B cell (primary cell): ENCODE data around the gene SNX22. TPM values are rescaled to one million over a fixed set of nuclear protein-coding genes. Genes with fewer than 3 reads are reported as not detected.

Experiments used
- ATAC-seq: fragments of 200-7000 bp; cut with Tn5 transposase; one replicate; pipeline ENCODE4 v1.10.0; 2021; ENCODE audit warnings: low read depth, mild to moderate bottlenecking, moderate number of reproducible peaks, moderate library complexity
- CTCF ChIA-PET: fragments of 350-600 bp; sonication (Branson Sonifier 250); formaldehyde crosslinking; loops from one replicate; lab custom pipeline; 2021; ENCODE audit warnings: antibody characterized with exemption, inconsistent platforms; lab: Charles Lee
- POLR2A ChIA-PET: fragments of 350-600 bp; sonication (Branson Sonifier 250); formaldehyde crosslinking; loops from one replicate; lab custom pipeline; 2021; ENCODE audit warnings: antibody characterized with exemption; lab: Charles Lee
- DNase-seq: peaks from one replicate; pipeline ENCODE4 v3.0.0; 2013
- H2AFZ ChIP-seq: 2 replicates; pipeline ENCODE4 v1.6.1; 2012; ENCODE audit warnings: mild to moderate bottlenecking, low read depth, low read length; ENCODE audit not compliant: insufficient read depth, poor library complexity, severe bottlenecking
- H3K27ac ChIP-seq, 2 donors: 1 replicate in 1 of 2; 2 replicates in 1 of 2; pipeline ENCODE4 v1.5.1; 2012 to 2013; ENCODE audit warnings: low read length in 2 of 2, mild to moderate bottlenecking in 2 of 2, moderate library complexity in 1 of 2
- H3K27me3 ChIP-seq, 4 experiments: fragments of 200-600 bp in 1 of 4; sonication (generic) in 1 of 4; replicated peaks in 1 of 4; 1 replicate in 2 of 4; 2 replicates in 2 of 4; pipeline versions ENCODE4 v1.6.1 to v1.7.0; 2013 to 2016; ENCODE audit warnings: low read length in 3 of 4, mild to moderate bottlenecking in 2 of 4, mixed read lengths in 1 of 4, moderate library complexity in 1 of 4; ENCODE audit not compliant: insufficient read depth in 4 of 4, control insufficient read depth in 3 of 4; ENCODE audit errors: control extremely low read depth in 1 of 4
- H3K36me3 ChIP-seq, 2 experiments: replicated peaks in 1 of 2; 1 replicate in 1 of 2; 2 replicates in 1 of 2; pipeline versions ENCODE4 v1.6.1 to v1.7.1; 2013; ENCODE audit warnings: low read length in 1 of 2; ENCODE audit not compliant: insufficient read depth in 2 of 2, control insufficient read depth in 1 of 2; ENCODE audit errors: control extremely low read depth in 1 of 2, extremely low read depth in 1 of 2
- H3K4me1 ChIP-seq, 2 donors: fragments of 200-600 bp in 1 of 2; sonication (generic) in 1 of 2; 1 replicate in 1 of 2; 2 replicates in 1 of 2; pipeline versions ENCODE4 v1.5.1 to v1.6.1; 2013 to 2017; ENCODE audit warnings: low read length in 2 of 2; ENCODE audit not compliant: control insufficient read depth in 2 of 2, insufficient read depth in 2 of 2
- H3K4me2 ChIP-seq: replicated peaks from 2 replicates; pipeline ENCODE3; 2012; ENCODE audit warnings: mild to moderate bottlenecking, low read depth, low read length; ENCODE audit not compliant: poor library complexity, severe bottlenecking
- H3K4me3 ChIP-seq, 5 experiments: fragments of 200-600 bp in 1 of 5; sonication (generic) in 1 of 5; 1 replicate in 3 of 5; 2 replicates in 2 of 5; pipeline versions ENCODE4 v1.5.1 to v1.7.0; 2011 to 2016; ENCODE audit warnings: low read length in 4 of 5, mild to moderate bottlenecking in 4 of 5, low read depth in 2 of 5, control low read depth in 1 of 5, moderate library complexity in 1 of 5; ENCODE audit not compliant: insufficient read depth in 1 of 5; ENCODE audit errors: control extremely low read depth in 1 of 5, extremely low read depth in 1 of 5
- H3K79me2 ChIP-seq: fragments of 200-600 bp; sonication (generic); one replicate; pipeline ENCODE4 v1.6.0; 2016; ENCODE audit warnings: low read length; ENCODE audit not compliant: control insufficient read depth, insufficient read depth
- H3K9ac ChIP-seq: fragments of 200-600 bp; sonication (generic); 2 replicates; pipeline ENCODE4 v1.6.1; 2017; ENCODE audit warnings: mild to moderate bottlenecking, low read length, moderate library complexity
- H3K9me3 ChIP-seq, 3 donors: one replicate each; pipeline versions ENCODE4 v1.6.1 to v1.7.1; 2013; ENCODE audit warnings: low read length in 2 of 3; ENCODE audit not compliant: control insufficient read depth in 2 of 3, insufficient read depth in 1 of 3; ENCODE audit errors: control extremely low read depth in 1 of 3
- H4K20me1 ChIP-seq: 2 replicates; pipeline ENCODE4 v1.6.0; 2012; ENCODE audit warnings: mild to moderate bottlenecking, low read length; ENCODE audit not compliant: insufficient read depth, control insufficient read depth, poor library complexity, severe bottlenecking
- H3K27ac Mint-ChIP-seq: one replicate; pipeline ENCODE4 v1.8.0; 2021; ENCODE audit warnings: mixed read lengths
- H3K27me3 Mint-ChIP-seq: one replicate; pipeline ENCODE4 v1.8.0; 2021; ENCODE audit warnings: mixed read lengths
- H3K4me1 Mint-ChIP-seq: one replicate; pipeline ENCODE4 v1.8.0; 2021; ENCODE audit warnings: mixed read lengths
- H3K4me3 Mint-ChIP-seq: one replicate; pipeline ENCODE4 v1.8.0; 2021; ENCODE audit warnings: mixed read lengths
- H3K9me3 Mint-ChIP-seq: one replicate; pipeline ENCODE4 v1.8.0; 2022; ENCODE audit warnings: mixed read lengths; ENCODE audit not compliant: insufficient read depth
- CTCF ChIP-seq: fragments of 200-600 bp; IDR thresholded peaks from one replicate; pipeline ENCODE4 v1.8.0; 2022; ENCODE audit warnings: antibody characterized with exemption, mild to moderate bottlenecking
- EZH2 ChIP-seq: IDR thresholded peaks from 2 replicates; pipeline ENCODE4 v1.6.1; 2012; ENCODE audit warnings: borderline replicate concordance, low read depth, mild to moderate bottlenecking, moderate library complexity, low read length; ENCODE audit not compliant: insufficient read depth, poor library complexity, severe bottlenecking
- WGBS: methylation state at CpG from one replicate; pipeline ENCODE4 v1.1.5; 2013; ENCODE audit warnings: missing lambda C conversion rate; ENCODE audit not compliant: insufficient coverage; 5-methylcytosine and 5-hydroxymethylcytosine counted together
- intact Hi-C: fragments of 100-400 bp; cut with micrococcal nuclease; formaldehyde crosslinking; loops from one replicate; pipeline ENCODE4 v1.10.0; 2022
- polyA plus RNA-seq: library from polyadenylated mRNA; depleted of rRNA; stranded (reverse); fragments of >200 nt; gene quantifications from 2 replicates; pipeline ENCODE4 v1.2.3, GENCODE V29; 2012
- total RNA-seq, 2 donors: library from RNA; stranded (reverse); fragments of 120-200 nt in 1 of 2; gene quantifications; 1 replicate in 1 of 2; 2 replicates in 1 of 2; pipeline versions ENCODE4 v1.2.3 to v1.2.4, GENCODE V29; 2013 to 2022

The SNX22 gene
- total and polyA plus RNA-seq, 2 donors (not counting 1 experiment from before 2014, with no cell fraction given) = 44.9 to 305 TPM

GRCh38 chr15:64162478-64162868 is 10.9 kb downstream of the SNX22 start:
- POLR2A ChIA-PET = interaction anchor here (0.6 to 4.5 kb wide), 8 partner anchors 10 to 1023 kb away, joined by 3 to 55 read pairs (median 5); partner anchors contain the start of genes SNX1, SNX22 and TRIP4
- intact Hi-C loops = loop anchor here (2.0 to 5.0 kb wide), 2 partner anchors 298 to 1125 kb away; partner anchors contain the start of genes PARP16 and ZNF609
- peak; percentile 7 for ATAC-seq

More at GRCh38 chr15:64162478-64162868, 10.9 kb downstream of the SNX22 start:
- H3K9ac ChIP-seq = peak overlapping the region; percentile 92
- Mint-ChIP-seq H3K27ac (peak overlapping the region; percentile 89), H3K27me3 (no peaks in the 10 kb centered on the region), H3K4me1 (peaks cover 57% of the 10 kb centered on the region), H3K9me3 (no peaks in the 10 kb centered on the region), H3K4me3 (peak overlapping the region; percentile 92)
- H3K36me3 ChIP-seq = peaks cover 3 to 44% of the 10 kb centered on the region in 2 experiments
- H3K27me3 ChIP-seq = no peaks in the 10 kb centered on the region
- 0% methylated on average over 21 of the region's 21 CpGs for WGBS
- CTCF ChIA-PET = interaction anchor here (0.8 to 4.7 kb wide), 3 partner anchors 9 to 225 kb away, joined by 3 to 45 read pairs (median 7); partner anchors contain the start of gene TRIP4
- H4K20me1 ChIP-seq = peaks cover 41% of the 10 kb centered on the region
- peaks cover 42 to 61% of the 10 kb centered on the region in 2 donors for H3K4me1 ChIP-seq
- H3K4me3 ChIP-seq = peak overlapping the region; percentile 64 to 86 (median 83)
- peaks cover 44% of the 10 kb centered on the region for H3K79me2 ChIP-seq
- peak overlapping the region; percentile 84 for H2AFZ ChIP-seq
- H3K4me2 ChIP-seq = peak overlapping the region; percentile 88
- no peak for DNase-seq
- H3K9me3 ChIP-seq = no peaks in the 10 kb centered on the region
- TF ChIP-seq EZH2 (no peak), CTCF (no peak)
- peak overlapping the region; percentile 53 to 87 for H3K27ac ChIP-seq
